Measurements from ENCODE around the gene NDUFB10. TPM values are rescaled to one million over a fixed set of nuclear protein-coding genes. Genes with fewer than 3 reads are reported as not detected.

NDUFB10 gene
- polyA plus RNA-seq, 1 donor from 2014 or later: 217 TPM

- Histone ChIP-seq H3K27me3 (ENCODE audit: insufficient read depth, low read depth, low read length) (no peaks in the 10 kb centered on the region), H3K36me3 (ENCODE audit: insufficient read depth, low read length) (no peaks in the 10 kb centered on the region), H2AFZ (ENCODE audit: low read depth, low read length) (peak within 1 kb of the TSS; percentile 90), H3K27ac (ENCODE audit: low read length) (peak within 1 kb of the TSS; percentile 95), H4K20me1 (ENCODE audit: insufficient read depth) (no peaks in the 10 kb centered on the region), H3K9me2 (ENCODE audit: insufficient read depth, low read length) (no peaks in the 10 kb centered on the region), H3K9me3 (ENCODE audit: low read length) (no peaks in the 10 kb centered on the region), H3K9ac (ENCODE audit: low read length) (peak within 1 kb of the TSS; percentile 93), H3F3A (ENCODE audit: insufficient read depth, low read length, poor library complexity, severe bottlenecking) (no peaks in the 10 kb centered on the region), H3K4me2 (ENCODE audit: low read length) (peak within 1 kb of the TSS; percentile 91), H3K79me2 (replicated peaks; ENCODE audit: insufficient read depth, low read length) (peaks cover 5% of the 10 kb centered on the region), H3K4me3 (ENCODE audit: low read length) (peak within 1 kb of the TSS; percentile 88)
- TF ChIP-seq RAD21 (conservative IDR thresholded peaks at IDR 0.05) (peak; percentile 7), EP300 (conservative IDR thresholded peaks at IDR 0.05; ENCODE audit: poor library complexity, severe bottlenecking) (peak; percentile 78), POLR2AphosphoS5 (IDR thresholded peaks at IDR 0.05) (peak; percentile 99), TAF1 (IDR thresholded peaks at IDR 0.05; ENCODE audit: low read depth) (peak; percentile 88), SMC3 (conservative IDR thresholded peaks at IDR 0.05; ENCODE audit: poor library complexity) (peak; percentile 32), REST (IDR thresholded peaks at IDR 0.05; ENCODE audit: borderline replicate concordance) (no peak), EZH2 (IDR thresholded peaks at IDR 0.05; ENCODE audit: borderline replicate concordance, insufficient read depth, low read length, poor library complexity, severe bottlenecking) (no peak), MXI1 (conservative IDR thresholded peaks at IDR 0.05; ENCODE audit: poor library complexity, severe bottlenecking) (peak; percentile 97), CTCF (IDR thresholded peaks at IDR 0.05; ENCODE audit: poor library complexity, severe bottlenecking) (no peak)
Measured at GRCh38 chr16:1971796-1972489, 12.6 kb downstream of the NDUFB10 start, which contains the start of gene TBL3. Gene TBL3, plus strand, starts transcription at chr16:1972053. Its CDS starts 112 bp downstream, at chr16:1972165.

GRCh38 chr16:1972490-1972877 is 13.1 kb downstream of the NDUFB10 start:
- peak overlapping the region; percentile 93 for H3K9ac ChIP-seq (ENCODE audit: low read length)
- H3K27ac ChIP-seq (ENCODE audit: low read length): peak overlapping the region; percentile 60
- no peaks in the 10 kb centered on the region for H3K9me3 ChIP-seq (ENCODE audit: low read length)
- H3K79me2 ChIP-seq (replicated peaks; ENCODE audit: insufficient read depth, low read length): peaks cover 5% of the 10 kb centered on the region
- H4K20me1 ChIP-seq (ENCODE audit: insufficient read depth): no peaks in the 10 kb centered on the region
- no peak overlapping the region for H2AFZ ChIP-seq (ENCODE audit: low read depth, low read length)
- H3F3A ChIP-seq (ENCODE audit: insufficient read depth, low read length, poor library complexity, severe bottlenecking): no peaks in the 10 kb centered on the region
- no peak for TF ChIP-seq TAF1 (IDR thresholded peaks at IDR 0.05; ENCODE audit: low read depth)
- no peak for TF ChIP-seq POLR2AphosphoS5 (IDR thresholded peaks at IDR 0.05)
- no peak for TF ChIP-seq MXI1 (conservative IDR thresholded peaks at IDR 0.05; ENCODE audit: poor library complexity, severe bottlenecking)
- TF ChIP-seq EP300 (conservative IDR thresholded peaks at IDR 0.05; ENCODE audit: poor library complexity, severe bottlenecking): no peak
- no peak for TF ChIP-seq CTCF (IDR thresholded peaks at IDR 0.05; ENCODE audit: poor library complexity, severe bottlenecking)
- no peak for TF ChIP-seq EZH2 (IDR thresholded peaks at IDR 0.05; ENCODE audit: borderline replicate concordance, insufficient read depth, low read length, poor library complexity, severe bottlenecking)
- peak overlapping the region; percentile 61 for H3K4me2 ChIP-seq (ENCODE audit: low read length)
- H3K36me3 ChIP-seq (ENCODE audit: insufficient read depth, low read length): no peaks in the 10 kb centered on the region
- H3K9me2 ChIP-seq (ENCODE audit: insufficient read depth, low read length): no peaks in the 10 kb centered on the region
- H3K27me3 ChIP-seq (ENCODE audit: insufficient read depth, low read depth, low read length): no peaks in the 10 kb centered on the region
- H3K4me3 ChIP-seq (ENCODE audit: low read length): peak overlapping the region; percentile 88
